Right atrium auricular region (tissue), 2 donors: ENCODE measurements around the gene PIM2. TPM values are rescaled to one million over a fixed set of nuclear protein-coding genes. Genes with fewer than 3 reads are reported as not detected.
A peak's percentile ranks its signal among the peaks of the same experiment; 100 is the strongest.

Experiments
- DNase-seq: peaks from one replicate; pipeline ENCODE4 v3.0.0-alpha.2; 2019; ENCODE audit warnings: low spot score
- H3K27ac ChIP-seq, 2 donors: fragments of 200-600 bp; sonication (generic); 1 replicate in 1 of 2; 2 replicates in 1 of 2; pipeline ENCODE4 v1.5.1; 2016 to 2019
- H3K27me3 ChIP-seq, 2 donors: fragments of 200-600 bp; sonication (generic); one replicate each; pipeline versions ENCODE4 v1.5.1 to v1.6.0; 2017 to 2019
- H3K36me3 ChIP-seq: fragments of 200-600 bp; sonication (generic); one replicate; pipeline ENCODE4 v1.5.1; 2016
- H3K4me1 ChIP-seq, 2 donors: fragments of 200-600 bp; sonication (generic); one replicate each; pipeline versions ENCODE4 v1.5.1 to v1.6.0; 2017 to 2019
- H3K4me3 ChIP-seq, 2 donors: fragments of 200-600 bp; sonication (generic); 1 replicate in 1 of 2; 2 replicates in 1 of 2; pipeline ENCODE4 v1.5.1; 2017 to 2019; ENCODE audit warnings: mild to moderate bottlenecking in 1 of 2, moderate library complexity in 1 of 2
- H3K9me3 ChIP-seq, 2 donors: fragments of 200-600 bp; sonication (generic); one replicate each; pipeline ENCODE4 v1.5.1; 2019
- CTCF ChIP-seq, 2 donors: fragments of 200-600 bp; sonication (generic); IDR thresholded peaks; one replicate each; pipeline ENCODE4 v1.5.1; 2019; ENCODE audit warnings: antibody characterized with exemption in 2 of 2
- total RNA-seq, 2 donors: library from RNA; depleted of rRNA; stranded (reverse); fragments of >200 nt; gene quantifications; one replicate each; pipeline ENCODE4 v1.1.0, GENCODE V29; 2016

PIM2 gene
- total RNA-seq, 2 donors from 2014 or later: 5.4 to 9.1 TPM

DNA sequence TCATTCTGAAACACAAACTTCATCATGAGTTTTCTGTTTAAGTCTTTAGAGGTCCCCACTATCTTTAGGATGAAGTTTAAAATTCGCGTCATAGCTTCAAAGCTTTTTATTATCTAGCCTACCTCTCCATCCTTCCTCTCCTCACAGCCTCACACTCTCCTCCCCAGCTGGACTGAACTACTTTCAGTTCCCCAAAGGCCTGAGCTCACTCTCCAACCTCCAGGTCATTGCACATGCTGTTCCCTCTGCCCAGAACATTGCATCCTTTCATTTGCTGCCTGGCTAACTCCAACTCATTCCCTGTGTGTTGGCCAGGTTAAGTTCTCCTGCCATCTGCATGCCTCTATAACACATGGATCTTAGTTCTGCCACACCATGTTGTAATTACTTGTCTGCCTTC, 41.5 kb upstream of the PIM2 start:
- H3K27ac ChIP-seq: peak overlapping the region in 1 of 2 donors; percentile 23
- peaks cover 0 to 15% of the 10 kb centered on the region in 2 donors for H3K4me1 ChIP-seq
- no peak overlapping the region for H3K4me3 ChIP-seq
- DNase-seq: no peak
- H3K27me3 ChIP-seq: no peaks in the 10 kb centered on the region
- H3K36me3 ChIP-seq: peaks cover 10% of the 10 kb centered on the region
- no peak for TF ChIP-seq CTCF (IDR thresholded peaks at IDR 0.05)
- H3K9me3 ChIP-seq: no peaks in the 10 kb centered on the region

DNA sequence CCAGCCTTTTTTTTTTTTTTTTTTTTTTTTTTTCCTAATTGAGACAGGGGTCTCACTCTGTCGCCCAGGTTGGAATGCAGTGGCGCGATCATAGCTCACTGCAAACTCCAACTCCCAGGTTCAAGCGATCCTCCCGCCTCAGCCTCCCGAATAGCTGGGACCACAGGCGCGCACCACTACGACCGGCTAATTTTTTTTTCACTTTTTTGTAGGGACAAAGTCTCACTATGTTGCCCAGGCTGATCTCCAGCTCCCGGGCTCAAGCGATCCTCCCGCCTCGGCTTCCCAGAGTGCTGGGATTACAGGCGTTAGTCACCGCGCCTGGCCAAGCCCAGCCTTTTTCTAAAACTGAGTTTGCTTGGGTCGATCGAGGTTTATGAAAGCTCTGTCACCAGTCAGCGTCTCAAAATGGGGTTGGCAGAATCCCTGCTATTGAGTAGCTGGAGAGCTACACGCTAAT, 39.8 kb upstream of the PIM2 start:
- DNase-seq: peak; percentile 67
- Histone ChIP-seq H3K27me3 (no peaks in the 10 kb centered on the region), H3K4me1 (peaks cover 0 to 28% of the 10 kb centered on the region in 2 donors), H3K9me3 (no peaks in the 10 kb centered on the region), H3K4me3 (peak overlapping the region; percentile 52 to 62), H3K27ac (peak overlapping the region; percentile 90 to 98), H3K36me3 (peaks cover 14% of the 10 kb centered on the region)
- no peak for TF ChIP-seq CTCF (IDR thresholded peaks at IDR 0.05)

GRCh38 chrX:48957827-48958634, 39.2 kb upstream of the PIM2 start:
- Histone ChIP-seq H3K27me3 (no peaks in the 10 kb centered on the region), H3K4me3 (peak overlapping the region; percentile 62 to 65), H3K36me3 (peaks cover 14% of the 10 kb centered on the region), H3K27ac (peak overlapping the region; percentile 90 to 98), H3K4me1 (peaks cover 0 to 31% of the 10 kb centered on the region in 2 donors), H3K9me3 (no peaks in the 10 kb centered on the region)
- DNase-seq: peak; percentile 98
- TF ChIP-seq CTCF (IDR thresholded peaks at IDR 0.05): no peak

DNA sequence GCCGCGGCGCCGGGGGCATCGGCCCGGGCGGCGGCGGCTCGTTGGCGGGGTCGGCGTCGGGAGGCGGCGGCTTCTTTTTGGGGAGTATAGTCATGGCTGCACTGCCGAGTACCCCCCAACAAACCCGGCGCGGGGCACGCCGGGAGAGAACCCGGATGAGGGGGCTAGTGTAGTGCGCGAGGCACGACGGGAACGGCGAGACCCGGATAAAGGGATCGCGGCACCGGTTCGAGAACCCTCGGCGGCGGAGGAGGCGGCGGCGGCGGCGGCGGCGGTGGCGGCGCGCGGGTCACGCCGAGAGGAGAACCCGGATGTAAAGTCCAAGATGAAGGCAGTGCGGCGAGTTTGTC, 38.6 kb upstream of the PIM2 start, which contains the start of gene OTUD5:
Gene OTUD5 (minus strand): TSS at position 131 of the 350 bp plus-strand sequence. CDS start 37 bp downstream, at position 94.
- peak within 1 kb of the TSS; percentile 90 to 98 for H3K27ac ChIP-seq

GRCh38 chrX:48956728-48957414, 38.0 kb upstream of the PIM2 start:
- Histone ChIP-seq H3K27me3 (no peaks in the 10 kb centered on the region), H3K27ac (peak overlapping the region; percentile 90 to 98), H3K4me3 (peak overlapping the region; percentile 62 to 65), H3K4me1 (peaks cover 0 to 31% of the 10 kb centered on the region in 2 donors), H3K9me3 (no peaks in the 10 kb centered on the region), H3K36me3 (peaks cover 14% of the 10 kb centered on the region)
- no peak for DNase-seq
- no peak for TF ChIP-seq CTCF (IDR thresholded peaks at IDR 0.05)

More for the DNA sequence above, 38.6 kb upstream of the PIM2 start, which contains the start of gene OTUD5:
- no peak for DNase-seq
- peaks cover 14% of the 10 kb centered on the region for H3K36me3 ChIP-seq
- TF ChIP-seq CTCF (IDR thresholded peaks at IDR 0.05): no peak
- H3K27me3 ChIP-seq: no peaks in the 10 kb centered on the region
- H3K4me3 ChIP-seq: peak within 1 kb of the TSS; percentile 62 to 65
- H3K4me1 ChIP-seq: peaks cover 0 to 31% of the 10 kb centered on the region in 2 donors
- H3K9me3 ChIP-seq: no peaks in the 10 kb centered on the region
